Retinal pigment epithelial cell (primary cell): ENCODE results near the gene A1BG.

Source experiments
- DNase-seq: peaks from one replicate; pipeline ENCODE4 v3.0.0-alpha.2; 2010; ENCODE audit warnings: low read depth
- H3K4me3 ChIP-seq: 2 replicates; pipeline ENCODE4 v1.5.1; 2011; ENCODE audit warnings: mild to moderate bottlenecking, low read length, control low read depth, moderate library complexity
- CTCF ChIP-seq: conservative IDR thresholded peaks from 2 replicates; pipeline ENCODE4 v1.5.1; 2011; ENCODE audit warnings: low read depth, low read length, control low read depth, inconsistent platforms

The A1BG gene

GRCh38 chr19:58374200-58374599, 20.9 kb upstream of the A1BG start:
- H3K4me3 ChIP-seq, result no peak overlapping the region
- DNase-seq, result no peak
- no peak for TF ChIP-seq CTCF

- TF ChIP-seq CTCF, result peak; percentile 19
- no peak for DNase-seq
- no peak overlapping the region for H3K4me3 ChIP-seq
Observed at GRCh38 chr19:58372311-58373133, 19.2 kb upstream of the A1BG start.

- H3K4me3 ChIP-seq, result no peak overlapping the region
- no peak for TF ChIP-seq CTCF
- no peak for DNase-seq
Observed at GRCh38 chr19:58368561-58369360, 15.5 kb upstream of the A1BG start.

GRCh38 chr19:58367698-58368454, 14.6 kb upstream of the A1BG start:
- TF ChIP-seq CTCF, result no peak
- H3K4me3 ChIP-seq, result no peak overlapping the region
- DNase-seq, result no peak

- no peak overlapping the region for H3K4me3 ChIP-seq
- TF ChIP-seq CTCF, result peak; percentile 10
- DNase-seq, result no peak
Observed at GRCh38 chr19:58366585-58367430, 13.5 kb upstream of the A1BG start.

- no peak for DNase-seq
- no peak overlapping the region for H3K4me3 ChIP-seq
- no peak for TF ChIP-seq CTCF
Observed at GRCh38 chr19:58364146-58364545, 10.9 kb upstream of the A1BG start.
